H1 (cell line): ENCODE data around the gene SLC25A45. TPM values are rescaled to one million over a fixed set of nuclear protein-coding genes. Genes with fewer than 3 reads are reported as not detected.

ENCODE experiments used
- CTCF ChIA-PET: fragments of 300-600 bp; sonication (Branson Sonifier 250); formaldehyde crosslinking; loops from one replicate; lab custom pipeline; 2021; ENCODE audit not compliant: partially characterized antibody; lab: Charles Lee
- POLR2A ChIA-PET: fragments of 300-600 bp; sonication (Branson Sonifier 250); formaldehyde crosslinking; loops from one replicate; lab custom pipeline; 2021; ENCODE audit warnings: inconsistent platforms; ENCODE audit not compliant: partially characterized antibody; lab: Charles Lee
- DNase-seq, 2 experiments: peaks; one replicate each; pipeline versions ENCODE4 v3.0.0 to v3.0.0-alpha.2; 2010 to 2022; ENCODE audit warnings: low spot score in 2 of 2, low read depth in 1 of 2, mixed read lengths in 1 of 2
- FAIRE-seq: peaks from 2 replicates; lab custom pipeline; 2011; peaks lifted over from hg19 to GRCh38; lab: Jason Lieb, UNC
- H2AFZ ChIP-seq: 2 replicates; pipeline ENCODE4 v1.8.1; 2012; ENCODE audit warnings: low read length, inconsistent platforms
- H2AK5ac ChIP-seq: 2 replicates; pipeline ENCODE4 v1.6.1; 2013; ENCODE audit warnings: low read depth, low read length
- H2BK120ac ChIP-seq: replicated peaks from 2 replicates; pipeline ENCODE3; 2013; ENCODE audit warnings: low read depth, low read length, inconsistent platforms
- H2BK12ac ChIP-seq: 2 replicates; pipeline ENCODE4 v1.6.1; 2013; ENCODE audit warnings: low read depth, low read length
- H2BK15ac ChIP-seq: 2 replicates; pipeline ENCODE4 v1.6.1; 2013; ENCODE audit warnings: low read length
- H2BK20ac ChIP-seq: 2 replicates; pipeline ENCODE4 v1.6.1; 2013; ENCODE audit warnings: low read length
- H2BK5ac ChIP-seq: 2 replicates; pipeline ENCODE4 v1.6.1; 2013; ENCODE audit warnings: low read depth, low read length
- H3K14ac ChIP-seq: 2 replicates; pipeline ENCODE4 v1.6.1; 2013; ENCODE audit warnings: inconsistent platforms; ENCODE audit not compliant: insufficient read length
- H3K18ac ChIP-seq: 2 replicates; pipeline ENCODE4 v1.6.1; 2013; ENCODE audit warnings: low read length; ENCODE audit errors: extremely low read depth
- H3K23ac ChIP-seq: 2 replicates; pipeline ENCODE4 v1.6.1; 2013; ENCODE audit warnings: inconsistent platforms; ENCODE audit not compliant: insufficient read length
- H3K23me2 ChIP-seq: 2 replicates; pipeline ENCODE4 v1.6.1; 2013; ENCODE audit warnings: low read depth, low read length
- H3K27ac ChIP-seq: 2 replicates; pipeline ENCODE4 v1.6.1; 2011; ENCODE audit warnings: low read depth, low read length, inconsistent platforms
- H3K27me3 ChIP-seq, 4 experiments: replicated peaks in 1 of 4; 1 replicate in 1 of 4; 2 replicates in 3 of 4; pipeline versions ENCODE4 v1.6.1 to v1.8.1; 2011 to 2013; ENCODE audit warnings: low read length in 3 of 4, mild to moderate bottlenecking in 3 of 4, inconsistent platforms in 2 of 4, mixed read lengths in 2 of 4, moderate library complexity in 1 of 4; ENCODE audit not compliant: control insufficient read depth in 3 of 4, insufficient read depth in 3 of 4; ENCODE audit errors: extremely low read depth in 1 of 4
- H3K36me3 ChIP-seq, 4 experiments: 2 replicates each; pipeline versions ENCODE4 v1.6.1 to v1.8.1; 2011 to 2013; ENCODE audit warnings: mild to moderate bottlenecking in 4 of 4, low read length in 3 of 4, moderate library complexity in 2 of 4, control low read depth in 1 of 4, inconsistent platforms in 1 of 4; ENCODE audit not compliant: insufficient read depth in 4 of 4, control insufficient read depth in 2 of 4
- H3K4ac ChIP-seq: replicated peaks from 2 replicates; pipeline ENCODE3; 2013; ENCODE audit warnings: low read length, low read depth, mixed read lengths, inconsistent platforms; ENCODE audit not compliant: insufficient read length
- H3K4me1 ChIP-seq, 4 experiments: replicated peaks in 1 of 4; 1 replicate in 1 of 4; 2 replicates in 3 of 4; pipeline versions ENCODE4 v1.6.1 to v1.8.1; 2011 to 2013; ENCODE audit warnings: low read length in 3 of 4, inconsistent platforms in 2 of 4, mixed read lengths in 1 of 4; ENCODE audit not compliant: insufficient read depth in 4 of 4, control insufficient read depth in 3 of 4
- H3K4me2 ChIP-seq, 2 experiments: 2 replicates each; pipeline versions ENCODE4 v1.6.1 to v1.8.1; 2011 to 2013; ENCODE audit warnings: low read depth in 2 of 2, low read length in 2 of 2, control low read depth in 1 of 2, inconsistent platforms in 1 of 2, mild to moderate bottlenecking in 1 of 2; ENCODE audit not compliant: insufficient read depth in 1 of 2
- H3K4me3 ChIP-seq, 4 experiments: fragments of 200-600, 300-600 bp in 1 of 4; sonication (generic), shearing (Covaris generic), sonication (Bioruptor Twin) in 1 of 4; 2 replicates each; pipeline versions ENCODE4 v1.5.1 to v1.8.1; 2011 to 2016; ENCODE audit warnings: low read length in 4 of 4, low read depth in 3 of 4, control low read depth in 2 of 4, inconsistent platforms in 2 of 4, mild to moderate bottlenecking in 2 of 4, mixed read lengths in 1 of 4, moderate library complexity in 1 of 4; ENCODE audit not compliant: insufficient read depth in 2 of 4; ENCODE audit errors: extremely low read depth in 1 of 4
- H3K56ac ChIP-seq: replicated peaks from 2 replicates; pipeline ENCODE3; 2013; ENCODE audit warnings: low read depth, mild to moderate bottlenecking, mixed read lengths, low read length, inconsistent platforms; ENCODE audit not compliant: insufficient read length
- H3K79me1 ChIP-seq: 2 replicates; pipeline ENCODE4 v1.6.1; 2013; ENCODE audit warnings: low read depth, low read length, control low read depth
- H3K79me2 ChIP-seq, 2 experiments: 2 replicates each; pipeline versions ENCODE4 v1.6.1 to v1.8.1; 2012 to 2013; ENCODE audit warnings: low read length in 2 of 2, mild to moderate bottlenecking in 2 of 2, inconsistent platforms in 1 of 2; ENCODE audit not compliant: insufficient read depth in 2 of 2, control insufficient read depth in 1 of 2
- H3K9ac ChIP-seq, 4 experiments: replicated peaks in 1 of 4; 1 replicate in 1 of 4; 2 replicates in 3 of 4; pipeline versions ENCODE4 v1.6.1 to v1.8.1; 2011 to 2013; ENCODE audit warnings: low read depth in 3 of 4, low read length in 3 of 4, control low read depth in 2 of 4, mild to moderate bottlenecking in 2 of 4, moderate library complexity in 2 of 4, inconsistent platforms in 1 of 4; ENCODE audit errors: extremely low read depth in 1 of 4
- H3K9me3 ChIP-seq, 2 experiments: 2 replicates each; pipeline versions ENCODE4 v1.6.1 to v1.8.1; 2012 to 2013; ENCODE audit warnings: mild to moderate bottlenecking in 2 of 2, moderate library complexity in 2 of 2, control low read depth in 1 of 2, inconsistent platforms in 1 of 2, low read depth in 1 of 2, low read length in 1 of 2, mixed read lengths in 1 of 2; ENCODE audit not compliant: insufficient read depth in 2 of 2
- H4K20me1 ChIP-seq, 2 experiments: replicated peaks in 1 of 2; 2 replicates each; pipeline versions ENCODE3 to v1.8.1; 2011 to 2013; ENCODE audit warnings: inconsistent platforms in 2 of 2, low read length in 2 of 2, mild to moderate bottlenecking in 1 of 2; ENCODE audit not compliant: insufficient read depth in 2 of 2, control insufficient read depth in 1 of 2
- H4K5ac ChIP-seq: 2 replicates; pipeline ENCODE4 v1.6.1; 2013; ENCODE audit warnings: low read length, low read depth, mixed read lengths, inconsistent platforms; ENCODE audit not compliant: insufficient read length
- H4K8ac ChIP-seq: 2 replicates; pipeline ENCODE4 v1.8.0; 2013; ENCODE audit warnings: mild to moderate bottlenecking, moderate library complexity, low read length, inconsistent platforms; ENCODE audit not compliant: insufficient read depth; ENCODE audit errors: extremely low read depth
- H4K91ac ChIP-seq: replicated peaks from 2 replicates; pipeline ENCODE3; 2013; ENCODE audit warnings: low read length, mixed read lengths, inconsistent platforms; ENCODE audit not compliant: insufficient read length
- BCL11A ChIP-seq, 2 experiments: IDR thresholded peaks; one replicate each; pipeline ENCODE4 v1.6.1; 2011; ENCODE audit warnings: low read depth in 2 of 2, low read length in 2 of 2, mild to moderate bottlenecking in 2 of 2
- CBX8 ChIP-seq: fragments of 300-800, 300-1000 bp; sonication (generic); IDR thresholded peaks from 2 replicates; pipeline ENCODE4 v1.7.1; 2016; ENCODE audit warnings: low read depth, low read length, borderline replicate concordance
- CHD2 ChIP-seq: IDR thresholded peaks from 2 replicates; pipeline ENCODE4 v1.6.1; 2012; ENCODE audit warnings: low read length, improper control_type of control experiment
- CTBP2 ChIP-seq: IDR thresholded peaks from 2 replicates; pipeline ENCODE4 v1.7.0; 2011; ENCODE audit warnings: borderline replicate concordance, mild to moderate bottlenecking, moderate library complexity, mixed read lengths, low read length; ENCODE audit not compliant: insufficient read depth, insufficient read length
- FOSL1 ChIP-seq: IDR thresholded peaks from 2 replicates; pipeline ENCODE4 v1.6.1; 2011; ENCODE audit warnings: mild to moderate bottlenecking, low read depth, low read length, moderate library complexity; ENCODE audit not compliant: insufficient read depth
- GABPA ChIP-seq: IDR thresholded peaks from 2 replicates; pipeline ENCODE4 v1.6.1; 2011; ENCODE audit warnings: mild to moderate bottlenecking, low read length, moderate library complexity, borderline replicate concordance; ENCODE audit not compliant: insufficient read depth
- KDM5A ChIP-seq: fragments of 200-600 bp; IDR thresholded peaks from 2 replicates; pipeline ENCODE4 v1.7.1; 2012; ENCODE audit warnings: mild to moderate bottlenecking, low read length, inconsistent platforms, mixed read lengths
- SP4 ChIP-seq: IDR thresholded peaks from 2 replicates; pipeline ENCODE4 v1.6.1; 2012; ENCODE audit warnings: low read length, inconsistent platforms
- SRF ChIP-seq: IDR thresholded peaks from 2 replicates; pipeline ENCODE4 v1.6.1; 2011; ENCODE audit warnings: mild to moderate bottlenecking, low read depth, low read length, moderate library complexity
- SUZ12 ChIP-seq: fragments of 200-600 bp; sonication (generic); IDR thresholded peaks from 2 replicates; pipeline ENCODE4 v1.6.1; 2012; ENCODE audit warnings: mild to moderate bottlenecking, inconsistent platforms, low read length, moderate library complexity, mixed read lengths
- WGBS, 2 experiments: shearing (Covaris generic) in 1 of 2; methylation state at CpG; one replicate each; pipeline versions ENCODE4 v1.1.6 to v1.1.7; 2013 to 2015; ENCODE audit warnings: low lambda C conversion rate in 2 of 2, mixed read lengths in 2 of 2, inconsistent platforms in 1 of 2, low coverage in 1 of 2, missing lambda C conversion rate in 1 of 2; ENCODE audit not compliant: insufficient replicate concordance in 2 of 2, insufficient coverage in 1 of 2, insufficient read length in 1 of 2; ENCODE audit errors: extremely low coverage in 1 of 2, missing lambda C conversion rate in 1 of 2; 5-methylcytosine and 5-hydroxymethylcytosine counted together
- polyA plus RNA-seq, 7 experiments: library from polyadenylated mRNA; depleted of rRNA in 3 of 7; stranded (reverse) in 5 of 7; unstranded in 2 of 7; fragments of >200 nt in 5 of 7; fragments of 200-250 nt in 2 of 7; gene quantifications; 1 replicate in 5 of 7; 2 replicates in 1 of 7; 4 replicates in 1 of 7; pipeline versions ENCODE4 v1.2.1 to v1.2.3, GENCODE V29; 2011 to 2013; ENCODE audit warnings: missing spikeins in 2 of 7, mixed read lengths in 2 of 7
- total RNA-seq: library from RNA; stranded (reverse); fragmentation: NEBNext Ultra II Directional; extraction: Animal tissue kit (Norgen Biotek cat#: 25700); gene quantifications from 2 replicates; pipeline ENCODE4 v1.2.1, GENCODE V29; 2021

SLC25A45 gene
- total and polyA plus RNA-seq, 2 of the 8 experiments (the other 6 are each of a cell fraction or from before 2014, with no cell fraction given) = 0.54 to 0.59 TPM

DNA sequence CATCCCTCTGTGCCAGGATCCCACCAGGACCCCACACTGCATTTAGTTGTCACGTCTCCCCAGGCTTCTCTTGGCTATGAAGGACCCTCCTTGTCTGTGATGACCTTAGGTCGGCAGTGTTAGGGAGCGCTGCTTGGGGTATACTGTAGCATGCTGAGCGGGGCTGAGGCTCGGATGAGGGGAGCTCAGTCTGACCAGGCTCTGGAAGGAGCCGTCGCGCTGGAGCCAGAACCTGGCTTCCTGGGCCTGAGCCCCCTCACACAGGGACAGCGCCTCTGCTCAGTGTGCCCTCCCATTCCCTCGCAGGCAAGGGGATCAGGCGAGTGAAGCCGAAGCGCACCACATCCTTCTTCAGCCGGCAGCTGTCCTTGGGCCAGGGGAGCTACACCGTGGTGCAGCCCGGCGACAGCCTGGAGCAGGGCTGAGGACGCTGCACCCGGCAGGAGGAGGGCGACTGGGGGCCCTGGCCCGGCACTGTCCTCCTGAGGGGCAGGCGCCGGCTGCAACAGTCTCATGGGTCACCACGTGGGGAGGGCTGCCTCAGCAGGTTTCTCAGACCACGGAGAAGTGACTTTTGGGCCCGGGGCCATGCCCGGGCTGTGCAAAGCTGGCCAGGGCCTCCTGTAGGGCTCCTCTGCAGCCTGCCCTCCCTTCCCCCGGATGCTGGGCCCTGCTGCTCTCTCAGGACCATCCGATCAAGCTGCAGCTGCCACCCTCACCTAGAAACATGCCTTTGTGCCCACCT is 28.7 kb upstream of the SLC25A45 start:
- peaks cover 0 to 6% (median 3%) of the 10 kb centered on the region in 4 experiments; a peak in 2 of 8 replicates for H3K36me3 ChIP-seq
- no peak overlapping the region for H2BK15ac ChIP-seq
- H2BK5ac ChIP-seq = no peak overlapping the region
- no peak overlapping the region for H4K8ac ChIP-seq
- H4K91ac ChIP-seq = no peak overlapping the region
- H2AK5ac ChIP-seq = no peak overlapping the region
- H3K23me2 ChIP-seq = no peaks in the 10 kb centered on the region
- no peak overlapping the region for H3K9ac ChIP-seq
- CTCF ChIA-PET = interaction anchor here (0.6 to 22.8 kb wide), 9 partner anchors 10 to 94 kb away, joined by 3 to 430 read pairs (median 3); no protein-coding TSS in a partner anchor
- H3K79me1 ChIP-seq = no peaks in the 10 kb centered on the region
- H3K9me3 ChIP-seq = no peaks in the 10 kb centered on the region
- H4K20me1 ChIP-seq = peaks cover 0 to 8% of the 10 kb centered on the region in 2 experiments
- 88% methylated on average over 27 of the region's 29 CpGs; no CpG with 5 or more reads in 1 of the 2 experiments for WGBS, 2 experiments
- DNase-seq (no peak), FAIRE-seq (no peak)
- peaks cover 0 to 2% (median under 1%) of the 10 kb centered on the region in 4 experiments; a peak in 4 of 7 replicates for H3K4me1 ChIP-seq
- no peak overlapping the region for H2BK12ac ChIP-seq
- H3K79me2 ChIP-seq = no peaks in the 10 kb centered on the region
- no peak overlapping the region for H3K4me3 ChIP-seq
- H3K27ac ChIP-seq = no peak overlapping the region
- no peak overlapping the region for H3K4ac ChIP-seq
- POLR2A ChIA-PET = interaction anchor here (1.0 to 20.8 kb wide), 6 partner anchors 10 to 94 kb away, joined by 3 to 826 read pairs (median 9); partner anchors contain the start of genes FRMD8 and MALAT1
- H2BK120ac ChIP-seq = no peak overlapping the region
- no peak overlapping the region for H2AFZ ChIP-seq
- no peak overlapping the region for H2BK20ac ChIP-seq
- no peak overlapping the region for H3K18ac ChIP-seq
- H3K27me3 ChIP-seq = no peaks in the 10 kb centered on the region
- H3K14ac ChIP-seq = no peak overlapping the region
- no peak overlapping the region for H3K4me2 ChIP-seq
- no peak overlapping the region for H3K56ac ChIP-seq
- no peak overlapping the region for H4K5ac ChIP-seq
- H3K23ac ChIP-seq = no peak overlapping the region
- TF ChIP-seq SRF (no peak), BCL11A (IDR thresholded peaks at IDR 0.05; ENCODE audit: low read depth in 2 of 2, low read length in 2 of 2) (no peak), CTBP2 (no peak), KDM5A (no peak), CHD2 (no peak), SUZ12 (no peak), SP4 (no peak), FOSL1 (no peak), GABPA (no peak), CBX8 (no peak)
